Stimulated activated CD4-positive, alpha-beta T cell treated with anti-CD3 and anti-CD28 coated beads, TNF-alpha, amount 100 ng/mL, for 24 hours (primary cell): ENCODE results near the gene ZNF443.
A peak's percentile ranks its signal among the peaks of the same experiment; 100 is the strongest.
"Not testable (repeated sequence)": the region's sequence is repeated elsewhere in the genome, so short reads cannot be mapped to it uniquely, and the experiment has no call there.

Source experiments
- DNase-seq, 3 experiments: peaks; one replicate each; pipeline ENCODE4 v3.0.0-alpha.2; 2020; ENCODE audit warnings: low read depth in 3 of 3

ZNF443 gene

DNA sequence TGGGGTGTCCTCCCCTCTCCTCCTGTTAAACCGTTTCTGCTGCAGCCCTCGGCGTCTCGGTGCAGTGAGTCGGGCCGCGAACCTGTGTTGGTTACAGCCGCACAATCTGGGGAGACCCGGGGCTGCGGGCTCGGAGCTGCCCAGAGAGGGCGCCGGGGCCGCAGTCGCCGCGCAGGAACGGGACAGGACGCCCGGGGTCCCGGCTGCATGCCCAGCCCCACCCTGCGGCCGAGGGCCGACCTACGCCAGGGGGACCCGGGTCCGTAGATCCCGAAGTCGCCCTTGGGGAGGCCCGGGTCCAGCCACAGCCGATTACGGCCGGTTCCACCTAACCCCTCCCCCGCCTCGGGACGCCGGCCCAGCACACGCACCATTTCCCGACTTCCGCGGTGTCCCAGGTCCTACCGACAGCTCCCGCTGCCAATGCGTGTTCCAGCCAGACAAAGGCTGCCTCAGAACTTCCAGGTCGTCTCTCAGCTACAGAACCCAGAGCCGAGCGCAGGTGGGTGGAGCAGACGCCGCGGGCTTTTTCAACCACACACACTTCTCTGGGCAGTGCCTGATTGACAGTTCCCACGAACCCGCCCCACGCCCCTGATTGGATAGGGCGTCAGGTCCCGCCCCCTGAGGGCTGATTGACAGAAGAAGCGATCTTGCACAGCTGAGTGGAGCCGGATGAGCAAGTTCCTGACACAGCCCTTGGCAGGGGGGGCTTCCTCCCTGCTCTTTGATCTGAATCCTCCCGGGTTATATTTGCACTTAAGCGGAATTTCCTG is at the start of gene ZNF443:
TSS of gene ZNF443 (minus strand) at position 481 of the 776 bp plus-strand sequence. CDS start at position 374, 107 bp downstream.
- DNase-seq: peak; percentile 97 to 99 (median 98)

DNA sequence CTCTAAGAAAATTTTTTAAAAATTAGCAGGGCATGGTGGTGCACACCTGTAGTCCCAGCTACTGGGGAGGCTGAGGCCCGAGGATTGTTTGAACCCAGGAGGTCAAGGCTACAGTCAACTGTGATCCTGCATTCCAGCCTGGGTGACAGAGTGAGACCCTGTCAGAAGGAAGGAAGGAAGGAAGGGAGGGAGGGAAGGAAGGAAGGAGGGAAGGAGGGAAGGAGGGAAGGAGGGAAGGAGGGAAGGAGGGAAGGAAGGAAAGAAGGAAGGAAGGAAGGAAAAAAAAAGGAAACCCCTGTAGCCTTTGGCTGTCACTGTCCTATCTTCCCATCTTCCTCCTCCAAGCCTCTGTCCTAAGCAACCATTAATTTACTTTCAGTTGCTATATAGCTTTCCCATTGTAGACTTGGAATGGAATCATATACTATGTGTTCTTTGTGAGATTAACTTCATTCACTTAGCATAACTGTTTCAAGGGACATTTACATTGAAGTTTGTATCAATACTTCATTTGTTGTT is 45.5 kb upstream of the ZNF443 start:
- DNase-seq: not testable (repeated sequence)

DNA sequence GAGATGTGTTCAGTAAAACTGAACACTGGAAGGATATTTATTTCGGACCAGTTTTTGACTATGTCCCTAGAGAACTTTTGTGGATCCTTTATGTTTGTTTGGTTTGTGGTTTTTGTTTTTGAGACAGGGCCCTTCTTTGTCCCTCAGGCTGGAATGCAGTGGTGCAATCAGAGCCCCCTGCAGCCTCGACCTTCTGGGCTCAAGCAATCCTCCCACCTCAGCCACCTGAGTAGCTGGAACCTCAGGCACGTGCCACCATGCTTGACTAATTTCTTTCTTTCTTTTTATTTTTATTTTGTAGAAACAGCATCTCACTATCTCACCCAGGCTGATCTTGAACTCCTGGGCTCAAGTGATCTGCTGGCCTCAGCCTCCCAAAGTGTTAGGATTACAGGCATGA is 44.8 kb upstream of the ZNF443 start:
- no peak for DNase-seq

DNA sequence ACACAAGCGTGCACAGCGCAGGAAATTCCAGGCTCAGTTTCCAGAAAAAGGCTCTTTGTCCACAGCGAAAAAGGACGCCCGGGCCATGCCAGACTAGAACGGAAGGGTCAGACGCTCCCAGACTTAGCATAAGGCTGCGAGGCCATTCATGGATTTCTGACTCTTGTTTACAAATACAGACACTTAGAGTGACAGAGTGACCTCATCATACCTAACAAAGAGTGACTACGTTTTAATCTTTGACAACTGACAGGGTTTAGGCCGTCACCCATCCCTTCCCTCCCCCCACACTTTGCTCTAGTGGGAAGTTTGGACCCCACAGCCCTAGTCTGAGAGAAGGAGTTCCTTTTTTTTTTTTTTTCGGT is 44.2 kb upstream of the ZNF443 start:
- DNase-seq: no peak

DNA sequence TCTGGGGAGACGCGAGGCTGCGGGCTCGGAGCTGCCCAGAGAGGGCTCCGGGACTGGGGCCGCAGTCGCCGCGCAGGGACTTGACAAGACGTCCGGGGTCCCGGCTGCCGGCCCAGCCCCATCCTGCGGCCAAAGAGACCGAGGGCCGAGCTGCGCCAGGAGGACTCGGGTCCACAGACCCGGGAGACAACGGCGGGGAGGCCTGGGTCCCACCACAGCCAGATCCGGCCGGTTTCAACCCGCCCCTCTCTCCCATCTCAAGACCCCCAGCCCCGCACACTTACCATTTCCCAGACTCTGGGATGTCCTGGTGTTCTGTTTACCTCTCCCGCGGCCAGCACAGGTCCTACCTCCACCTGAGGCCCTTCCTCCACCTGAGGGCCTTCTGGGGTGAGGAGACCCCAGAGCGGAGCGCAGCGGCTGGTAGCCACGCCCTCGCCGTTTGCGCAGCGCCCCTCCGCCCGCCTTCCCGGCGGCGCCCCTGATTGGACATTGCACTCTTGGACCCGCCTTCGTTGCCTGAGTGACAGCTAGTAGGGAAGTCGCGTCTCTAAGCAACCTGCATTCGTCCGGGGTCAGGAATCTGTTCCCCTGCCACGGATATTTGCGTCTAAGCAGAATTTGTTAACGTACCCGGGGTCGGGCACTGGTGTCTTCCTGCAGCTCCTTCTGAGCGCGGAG is 43.7 kb upstream of the ZNF443 start, which contains the start of gene ZNF709:
TSS of gene ZNF709 (minus strand) at position 446 of the 681 bp plus-strand sequence. CDS start at position 287, 159 bp downstream.
- DNase-seq: peak; percentile 71 to 89 (median 74)

DNA sequence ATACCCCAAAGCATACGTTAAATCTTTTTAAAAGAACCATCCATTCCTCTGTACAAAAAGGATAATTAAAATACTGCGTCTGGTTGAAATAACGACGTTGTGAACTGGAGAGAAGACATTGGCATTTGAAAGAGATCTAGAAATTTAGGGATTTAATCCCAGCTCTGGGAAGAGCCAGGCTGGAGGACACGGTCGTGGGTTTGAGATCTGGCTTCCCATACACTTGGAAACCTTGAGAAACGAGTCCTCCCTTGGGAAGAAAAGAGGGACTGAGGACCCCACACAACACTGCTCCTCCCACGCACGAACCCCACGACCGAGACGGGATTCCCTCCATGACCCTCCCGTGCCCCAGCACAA is 43.2 kb upstream of the ZNF443 start:
- no peak for DNase-seq

DNA sequence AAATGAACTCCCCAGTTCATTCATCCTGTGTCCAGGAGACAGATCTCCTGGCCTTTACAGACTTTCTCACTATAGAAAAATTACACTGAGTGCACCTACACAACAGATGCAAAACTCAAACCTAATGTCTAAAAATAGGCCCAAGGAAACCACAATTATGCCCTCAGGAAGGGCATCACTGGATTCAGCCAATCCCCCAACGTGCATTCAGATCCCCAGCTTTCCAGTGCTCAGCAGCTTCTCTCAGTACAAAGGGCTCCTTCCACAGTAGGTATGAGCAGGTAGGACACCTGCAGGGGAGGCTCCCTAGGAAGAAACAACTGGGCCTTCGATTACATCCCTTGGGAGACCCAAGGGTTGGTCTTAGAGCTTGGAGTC is 41.7 kb upstream of the ZNF443 start:
- no peak for DNase-seq

DNA sequence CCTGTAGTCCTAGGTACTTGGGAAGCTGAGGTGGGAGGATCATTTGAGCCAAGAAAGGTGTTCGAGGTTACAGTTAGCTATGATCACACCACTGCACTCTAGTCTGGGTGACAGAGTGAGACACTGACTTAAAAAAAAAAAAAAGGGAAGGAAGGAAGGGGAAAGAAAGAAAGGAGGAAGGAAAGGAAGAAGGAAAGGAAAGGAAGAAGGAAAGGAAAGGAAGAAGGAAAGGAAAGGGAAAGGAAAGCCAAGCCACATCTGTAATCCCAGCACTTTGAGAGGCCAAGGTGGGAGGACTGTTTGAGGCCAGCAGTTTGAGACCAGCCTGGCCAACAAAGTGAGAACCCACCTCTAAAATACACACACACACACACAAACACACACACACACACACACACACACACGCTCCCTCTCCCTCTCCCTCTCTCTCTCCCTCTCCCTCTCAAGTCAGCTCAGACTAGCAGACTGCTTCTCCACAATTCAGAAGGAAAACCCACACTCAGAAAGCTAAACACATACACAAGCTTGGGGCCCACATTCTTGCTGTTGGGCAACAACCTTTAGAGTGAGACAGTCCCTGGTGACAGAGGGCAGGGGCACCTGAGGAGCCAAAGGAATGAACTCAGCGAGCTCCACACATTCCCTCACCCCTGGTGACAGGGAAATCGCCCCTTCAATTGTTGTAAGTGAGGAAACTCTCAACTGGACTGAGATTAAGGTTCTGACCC is 41.1 kb upstream of the ZNF443 start:
- no peak for DNase-seq

DNA sequence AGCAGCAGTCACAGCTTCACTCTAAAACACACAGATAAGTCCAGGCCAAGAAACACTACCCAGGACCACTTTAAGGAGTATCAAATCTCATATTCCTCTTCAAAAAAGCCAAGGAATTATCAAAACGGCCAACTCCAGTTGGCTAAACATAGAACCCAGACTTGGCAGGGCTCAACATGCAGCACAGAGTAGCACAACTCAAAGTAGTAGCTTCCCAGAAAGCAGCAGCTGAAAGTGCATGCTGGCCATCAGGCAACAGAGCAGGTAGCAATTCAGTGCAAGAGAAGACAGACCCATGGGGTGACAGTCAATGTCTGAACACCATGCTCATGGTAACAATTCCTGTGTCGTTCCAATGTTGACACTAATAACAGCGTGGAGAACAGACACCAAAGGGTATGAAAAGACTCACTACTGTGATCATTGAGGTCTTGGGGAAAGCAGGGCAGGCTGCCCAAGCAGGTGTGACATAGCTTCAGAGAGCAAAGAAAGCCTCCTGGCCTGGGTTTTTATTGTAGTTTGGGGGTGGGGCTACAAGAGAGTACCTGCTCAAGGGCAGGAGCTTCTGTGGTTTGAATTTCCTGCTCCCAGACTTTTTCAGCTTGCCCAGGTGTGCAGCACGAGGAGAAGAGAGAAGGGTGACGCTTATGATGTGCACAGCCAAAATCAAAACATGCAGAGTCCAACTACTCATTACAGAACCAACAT is 37.6 kb upstream of the ZNF443 start:
- DNase-seq: no peak

DNA sequence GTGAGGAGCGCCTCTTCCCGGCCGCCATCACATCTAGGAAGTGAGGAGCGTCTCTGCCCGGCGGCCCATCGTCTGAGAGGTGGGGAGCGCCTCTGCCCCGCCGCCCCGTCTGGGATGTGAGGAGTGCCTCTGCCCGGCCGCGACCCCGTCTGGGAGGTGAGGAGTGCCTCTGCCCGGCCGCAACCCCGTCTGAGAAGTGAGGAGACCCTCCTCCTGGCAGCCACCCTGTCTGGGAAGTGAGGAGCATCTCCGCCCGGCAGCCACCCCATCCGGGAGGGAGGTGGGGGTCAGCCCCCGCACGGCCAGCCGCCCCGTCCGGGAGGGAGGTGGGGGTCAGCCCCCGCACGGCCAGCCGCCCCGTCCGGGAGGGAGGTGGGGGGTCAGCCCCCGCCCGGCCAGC is 26.8 kb upstream of the ZNF443 start:
- not testable (repeated sequence) for DNase-seq

DNA sequence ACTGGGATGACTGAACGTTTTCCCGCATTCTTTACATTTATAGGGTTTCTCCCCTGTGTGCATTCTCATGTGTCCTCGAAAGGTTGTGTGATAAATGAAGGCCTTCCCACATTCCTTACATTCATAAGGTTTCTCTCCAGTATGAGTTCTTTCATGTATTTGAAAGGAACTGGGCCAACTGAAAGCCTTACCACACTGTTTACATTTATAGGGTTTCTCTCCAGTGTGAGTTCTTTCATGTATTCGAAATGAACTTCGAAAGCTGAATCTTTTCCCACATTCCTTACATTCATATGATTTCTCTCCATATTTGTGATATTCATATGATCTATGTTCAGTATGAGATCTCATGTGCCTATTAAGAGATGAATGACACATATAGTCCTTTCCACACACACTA is 24.4 kb upstream of the ZNF443 start:
- no peak for DNase-seq

DNA sequence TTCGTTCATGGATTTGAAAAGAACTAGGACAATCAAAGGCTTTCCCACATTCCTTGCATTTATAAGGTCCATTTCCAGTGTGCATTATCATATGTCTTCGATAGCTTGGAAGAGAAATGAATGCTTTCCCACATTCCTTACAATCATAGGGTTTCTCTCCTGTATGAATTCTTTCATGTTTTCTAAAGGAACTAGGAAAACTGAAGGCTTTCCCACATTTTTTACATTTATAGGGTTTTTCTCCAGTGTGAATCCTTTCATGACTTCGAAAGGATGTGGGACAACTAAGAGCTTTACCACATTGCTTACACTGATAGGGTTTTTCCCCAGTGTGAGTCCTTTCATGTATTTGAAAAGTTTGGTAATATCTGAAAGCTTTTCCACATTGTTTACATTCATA is 23.9 kb upstream of the ZNF443 start:
- DNase-seq: no peak

DNA sequence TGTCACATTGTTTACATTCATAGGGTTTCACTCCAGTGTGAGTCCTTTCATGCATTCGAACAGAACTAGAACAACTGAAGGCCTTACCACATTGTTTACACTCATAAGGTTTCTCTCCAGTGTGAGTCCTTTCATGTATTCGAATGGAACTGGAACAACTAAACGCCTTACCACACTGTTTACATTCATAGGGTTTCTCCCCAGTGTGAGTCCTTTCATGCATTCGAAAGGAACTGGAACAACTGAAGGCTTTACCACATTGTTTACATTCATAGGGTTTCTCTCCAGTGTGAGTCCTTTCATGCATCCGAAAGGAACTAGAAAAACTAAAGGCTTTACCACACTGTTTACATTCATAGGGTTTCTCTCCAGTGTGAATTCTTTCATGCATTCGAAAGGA is 23.3 kb upstream of the ZNF443 start:
- DNase-seq: not testable (repeated sequence)

DNA sequence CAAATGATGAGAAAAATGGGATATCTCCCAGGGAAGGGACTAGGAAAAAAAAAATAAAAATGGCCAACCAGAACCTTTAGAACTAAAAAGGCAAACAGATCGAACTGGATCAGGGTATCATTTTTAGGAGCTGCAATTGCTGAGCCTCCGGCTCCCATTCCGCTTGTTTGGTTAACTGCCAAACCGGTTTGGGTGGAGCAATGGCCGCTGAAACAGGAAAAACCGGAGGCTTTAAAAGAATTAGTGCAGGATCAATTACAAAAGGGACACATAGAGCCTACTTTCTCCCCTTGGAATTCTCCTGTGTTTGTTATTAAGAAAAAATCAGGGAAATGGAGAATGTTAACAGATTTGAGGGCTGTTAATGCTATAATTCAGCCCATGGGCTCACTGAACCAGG is 12.7 kb upstream of the ZNF443 start:
- no peak for DNase-seq

DNA sequence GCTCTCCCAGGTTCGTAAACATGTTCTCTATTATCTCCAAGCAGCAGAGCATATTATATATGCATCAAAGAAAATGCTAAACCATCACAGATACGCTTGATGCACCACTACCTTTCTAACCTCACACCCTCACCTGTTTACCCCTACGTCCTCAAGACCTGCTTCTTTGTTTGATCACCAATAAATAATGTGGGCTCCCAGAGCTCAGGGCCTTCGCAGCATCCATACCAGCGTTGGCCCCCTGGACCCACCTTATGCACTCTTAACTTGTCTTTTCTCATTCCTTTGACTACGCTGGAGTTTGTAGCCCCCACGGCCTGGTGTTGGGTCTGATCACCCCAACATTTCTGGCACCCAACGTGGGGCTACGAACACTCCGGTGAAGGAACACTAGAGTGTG is 10.0 kb upstream of the ZNF443 start:
- DNase-seq: no peak

DNA sequence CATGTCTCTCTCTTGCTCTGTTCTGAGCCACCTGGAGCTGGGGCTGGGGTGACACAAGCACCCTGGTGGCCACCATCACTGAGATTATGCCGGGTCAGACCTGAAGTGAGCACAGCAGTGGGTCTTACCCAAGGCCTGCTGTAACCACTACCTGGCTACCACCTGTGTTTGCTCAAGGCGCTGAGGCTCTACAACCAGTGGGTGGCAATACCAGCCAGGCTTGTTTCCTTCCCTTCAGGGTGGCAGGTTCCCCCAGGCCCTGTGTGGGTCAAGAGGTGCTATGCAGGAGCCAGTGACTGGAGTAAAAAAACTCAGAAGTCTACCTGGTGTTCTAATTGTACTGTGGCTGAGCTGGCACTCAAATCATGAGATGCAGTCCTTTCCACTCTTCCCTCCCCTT is 8.0 kb upstream of the ZNF443 start:
- no peak for DNase-seq

DNA sequence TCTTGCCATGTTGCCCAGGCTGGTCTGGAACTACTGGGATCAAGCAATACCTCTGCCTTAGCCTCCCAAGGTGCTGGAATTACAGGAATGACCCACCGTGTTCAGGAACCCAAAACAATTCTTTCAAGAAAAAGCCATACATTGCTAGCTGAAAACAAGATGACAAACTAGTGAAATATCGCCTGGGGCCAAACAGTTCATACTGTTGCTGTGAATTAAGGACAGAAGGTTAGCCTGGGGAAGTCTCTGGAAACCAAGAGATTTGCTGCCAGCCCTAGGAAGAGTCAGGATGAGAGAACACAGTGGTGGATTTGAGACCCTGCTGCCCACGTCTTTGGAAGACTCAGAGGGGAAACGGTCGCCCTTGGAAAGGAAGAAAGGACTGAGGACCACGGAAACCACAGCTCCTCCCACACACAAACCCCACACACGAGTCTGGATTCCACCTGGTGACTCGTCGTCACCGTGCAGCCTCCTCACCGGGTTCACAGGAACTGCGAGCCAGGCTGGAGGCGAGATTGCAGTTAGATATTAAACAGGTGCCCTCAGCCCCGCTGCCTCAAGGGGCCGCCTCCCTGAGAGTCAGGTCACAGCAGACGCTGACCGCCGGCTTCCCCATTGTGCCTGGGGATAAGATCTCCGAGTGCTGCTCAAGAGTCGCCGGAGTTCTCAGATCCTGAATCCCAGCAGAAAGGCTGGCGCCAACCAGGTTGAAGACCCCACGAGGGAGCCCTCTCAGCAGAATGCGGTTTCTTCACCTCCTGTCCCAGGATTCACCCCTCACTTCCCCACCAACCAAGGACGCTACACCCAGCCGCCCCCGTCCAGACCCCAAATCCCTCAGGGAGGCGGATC is 908 bp downstream of the ZNF443 start:
- peak; percentile 3 to 63 (median 41) for DNase-seq

DNA sequence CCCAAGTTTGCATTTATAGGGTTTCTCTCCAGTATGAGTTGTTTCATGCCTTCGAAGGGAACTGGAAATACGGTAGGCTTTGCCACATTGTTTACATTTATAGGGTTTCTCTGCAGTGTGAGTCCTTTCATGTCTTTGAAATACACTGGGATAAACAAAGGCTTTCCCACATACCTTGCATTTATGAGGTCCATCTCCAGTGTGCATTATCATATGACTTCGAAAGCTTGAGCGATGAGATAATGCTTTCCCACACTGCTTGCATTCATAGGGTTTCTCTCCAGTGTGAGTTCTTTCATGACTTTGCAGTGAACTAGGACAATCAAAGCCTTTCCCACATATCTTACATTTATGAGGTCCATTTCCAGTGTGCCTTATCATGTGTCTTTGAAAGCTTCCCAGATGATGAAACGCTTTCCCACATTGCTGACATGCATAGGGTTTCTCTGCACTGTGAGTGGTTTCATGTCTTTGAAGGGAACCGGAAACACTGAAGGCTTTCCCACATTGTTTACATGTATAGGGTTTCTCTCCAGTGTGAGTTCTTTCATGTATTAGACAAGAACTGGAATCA is 10.0 kb downstream of the ZNF443 start:
- DNase-seq: not testable (repeated sequence)

DNA sequence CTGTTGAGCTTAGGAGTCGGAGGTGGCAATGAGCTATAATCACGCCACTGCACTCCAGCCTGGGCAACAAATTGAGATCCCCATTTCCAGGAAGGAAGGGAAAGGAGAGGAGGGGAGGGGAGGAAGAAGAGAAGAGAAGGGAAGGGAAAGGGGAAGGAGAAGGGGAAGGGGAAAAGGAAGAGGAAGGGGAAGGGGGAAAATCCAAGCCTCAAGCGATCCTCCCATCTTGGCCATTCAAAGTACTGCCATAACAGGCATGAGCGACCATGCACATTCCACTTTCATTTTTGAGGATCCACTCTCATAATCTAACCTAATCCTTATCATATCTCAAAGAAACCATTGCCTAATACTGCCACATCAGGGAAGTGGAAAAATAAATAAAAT is 14.9 kb downstream of the ZNF443 start:
- DNase-seq: no peak

DNA sequence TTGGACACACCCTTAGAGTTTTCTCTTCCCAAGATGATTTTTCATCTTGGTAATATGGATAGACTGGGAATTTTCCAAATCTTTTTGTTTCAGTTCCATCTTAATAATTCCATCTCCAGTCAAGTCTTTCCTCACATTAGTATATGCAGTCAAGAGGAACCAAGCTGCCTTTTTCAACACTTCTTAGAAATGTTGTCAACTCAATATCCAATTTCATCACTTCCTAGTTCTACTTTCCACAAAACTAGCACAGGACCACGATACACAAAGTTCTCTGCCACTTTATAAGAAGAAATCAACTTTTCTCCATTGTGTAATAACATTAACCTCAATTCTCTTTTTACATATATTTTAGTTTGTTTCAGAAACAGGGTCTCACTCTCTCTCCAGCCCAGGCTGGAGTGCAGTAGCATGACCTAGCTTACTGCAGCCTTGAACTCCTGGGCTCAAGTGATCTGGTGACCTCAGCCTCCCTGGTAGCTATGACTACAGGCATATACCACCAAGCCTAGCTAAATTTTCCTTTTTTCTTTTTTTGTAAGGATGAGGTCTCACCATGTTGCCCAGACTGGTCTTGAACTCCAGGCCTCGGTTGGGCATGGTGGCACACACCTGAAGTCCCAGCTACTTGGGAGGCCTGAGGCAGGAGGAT is 15.5 kb downstream of the ZNF443 start:
- no peak for DNase-seq
